Fibroblast of lung (primary cell): ENCODE measurements around the gene APBA2. TPM values are rescaled to one million over a fixed set of nuclear protein-coding genes. Genes with fewer than 3 reads are reported as not detected.

Experiments
- DNase-seq, 2 donors: peaks; one replicate each; pipeline versions ENCODE4 v3.0.0 to v3.0.0-alpha.2; 2010; ENCODE audit warnings: low read depth in 2 of 2
- H2AFZ ChIP-seq: 2 replicates; pipeline ENCODE4 v1.5.1; 2012; ENCODE audit warnings: low read length, control low read depth, inconsistent platforms
- H3K27ac ChIP-seq: 2 replicates; pipeline ENCODE4 v1.5.1; 2011; ENCODE audit warnings: low read length, control low read depth; ENCODE audit not compliant: insufficient read depth
- H3K27me3 ChIP-seq: 2 replicates; pipeline ENCODE4 v1.5.1; 2011; ENCODE audit warnings: mild to moderate bottlenecking, low read length; ENCODE audit not compliant: control insufficient read depth, insufficient read depth
- H3K36me3 ChIP-seq: 2 replicates; pipeline ENCODE4 v1.5.1; 2011; ENCODE audit warnings: low read length; ENCODE audit not compliant: control insufficient read depth, insufficient read depth
- H3K4me1 ChIP-seq: 2 replicates; pipeline ENCODE4 v1.5.1; 2011; ENCODE audit warnings: low read length; ENCODE audit not compliant: control insufficient read depth, insufficient read depth; ENCODE audit errors: extremely low read depth
- H3K4me2 ChIP-seq: 2 replicates; pipeline ENCODE4 v1.5.1; 2011; ENCODE audit warnings: low read length, control low read depth; ENCODE audit not compliant: insufficient read depth; ENCODE audit errors: extremely low read depth
- H3K4me3 ChIP-seq, 4 experiments: fragments of 200-600 bp in 1 of 4; sonication (generic) in 1 of 4; replicated peaks in 1 of 4; 2 replicates each; pipeline ENCODE4 v1.5.1; 2011 to 2016; ENCODE audit warnings: low read length in 4 of 4, low read depth in 3 of 4, mild to moderate bottlenecking in 3 of 4, control low read depth in 2 of 4, inconsistent platforms in 1 of 4, mixed read lengths in 1 of 4; ENCODE audit not compliant: insufficient read depth in 1 of 4; ENCODE audit errors: control extremely low read depth in 1 of 4
- H3K79me2 ChIP-seq: 2 replicates; pipeline ENCODE4 v1.5.1; 2012; ENCODE audit warnings: mild to moderate bottlenecking, low read length, inconsistent platforms; ENCODE audit not compliant: control insufficient read depth, insufficient read depth
- H3K9ac ChIP-seq: 2 replicates; pipeline ENCODE4 v1.5.1; 2011; ENCODE audit warnings: mild to moderate bottlenecking, low read length, control low read depth; ENCODE audit not compliant: insufficient read depth
- H3K9me3 ChIP-seq: 2 replicates; pipeline ENCODE4 v1.5.1; 2012; ENCODE audit warnings: low read depth, low read length; ENCODE audit not compliant: control insufficient read depth, insufficient read depth
- H4K20me1 ChIP-seq: 2 replicates; pipeline ENCODE4 v1.5.1; 2011; ENCODE audit warnings: low read length; ENCODE audit not compliant: control insufficient read depth, insufficient read depth; ENCODE audit errors: extremely low read depth
- EZH2 ChIP-seq: IDR thresholded peaks from 2 replicates; pipeline ENCODE4 v1.5.1; 2012; ENCODE audit warnings: low read length, control low read depth, mild to moderate bottlenecking; ENCODE audit errors: missing control alignments
- polyA plus RNA-seq, 2 donors: library from polyadenylated mRNA; depleted of rRNA in 1 of 2; stranded (reverse) in 1 of 2; unstranded in 1 of 2; fragments of >200 nt; gene quantifications; 2 replicates each; pipeline ENCODE4 v1.2.1, GENCODE V29; 2011 to 2012; ENCODE audit warnings: missing spikeins in 1 of 2
- total RNA-seq: library from RNA; depleted of rRNA; stranded (reverse); fragments of >200 nt; gene quantifications from 2 replicates; pipeline ENCODE4 v1.2.1, GENCODE V29; 2014
- TF ChIP-seq, protein P1 (sequence below), 2 donors: IDR thresholded peaks in 1 of 2; conservative IDR thresholded peaks in 1 of 2; 1 replicate in 1 of 2; 2 replicates in 1 of 2; pipeline ENCODE4 v1.5.1; 2011 to 2012; ENCODE audit warnings: low read length in 2 of 2, control low read depth in 1 of 2, inconsistent platforms in 1 of 2, low read depth in 1 of 2, mild to moderate bottlenecking in 1 of 2

APBA2 gene
- total and polyA plus RNA-seq, 2 donors (not counting 1 experiment from before 2014, with no cell fraction given), result 9.5 to 20.3 TPM

DNA sequence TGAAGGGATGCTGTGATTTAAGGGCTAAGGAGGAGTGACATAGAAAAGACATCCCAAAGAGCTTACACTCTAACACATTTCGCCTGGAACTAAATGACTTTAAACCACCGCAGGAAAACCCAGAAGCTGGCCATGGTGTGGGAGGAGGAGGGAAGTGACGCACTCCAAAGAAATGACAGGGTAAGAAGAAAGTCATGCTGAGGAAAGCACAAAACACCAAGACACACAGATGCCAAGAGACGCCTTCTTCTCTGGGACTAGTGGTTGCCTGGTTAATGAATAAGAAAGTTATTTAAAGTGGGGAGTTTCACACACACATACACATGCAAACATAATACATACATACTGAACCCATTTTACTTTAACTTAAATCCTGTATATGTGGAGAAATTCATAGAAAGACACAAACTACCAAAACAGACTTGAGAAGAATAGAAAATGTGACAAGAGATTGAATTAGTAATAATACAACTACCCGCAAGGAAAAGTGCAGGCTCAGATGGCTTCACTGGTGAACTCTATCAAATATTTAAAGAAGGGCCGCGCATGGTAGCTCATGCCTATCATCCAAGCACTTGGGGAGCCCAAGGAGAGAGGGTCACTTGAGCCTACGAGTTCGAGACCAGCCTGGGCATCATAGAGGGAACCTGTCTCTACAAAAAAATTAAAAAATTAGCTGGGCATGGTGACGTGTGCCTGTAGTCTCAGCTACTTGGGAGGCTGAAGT, 258.3 kb downstream of the APBA2 start:
- H3K79me2 ChIP-seq, result no peaks in the 10 kb centered on the region
- no peak overlapping the region for H3K4me2 ChIP-seq
- H3K9ac ChIP-seq, result no peak overlapping the region
- TF ChIP-seq, protein P1, sequence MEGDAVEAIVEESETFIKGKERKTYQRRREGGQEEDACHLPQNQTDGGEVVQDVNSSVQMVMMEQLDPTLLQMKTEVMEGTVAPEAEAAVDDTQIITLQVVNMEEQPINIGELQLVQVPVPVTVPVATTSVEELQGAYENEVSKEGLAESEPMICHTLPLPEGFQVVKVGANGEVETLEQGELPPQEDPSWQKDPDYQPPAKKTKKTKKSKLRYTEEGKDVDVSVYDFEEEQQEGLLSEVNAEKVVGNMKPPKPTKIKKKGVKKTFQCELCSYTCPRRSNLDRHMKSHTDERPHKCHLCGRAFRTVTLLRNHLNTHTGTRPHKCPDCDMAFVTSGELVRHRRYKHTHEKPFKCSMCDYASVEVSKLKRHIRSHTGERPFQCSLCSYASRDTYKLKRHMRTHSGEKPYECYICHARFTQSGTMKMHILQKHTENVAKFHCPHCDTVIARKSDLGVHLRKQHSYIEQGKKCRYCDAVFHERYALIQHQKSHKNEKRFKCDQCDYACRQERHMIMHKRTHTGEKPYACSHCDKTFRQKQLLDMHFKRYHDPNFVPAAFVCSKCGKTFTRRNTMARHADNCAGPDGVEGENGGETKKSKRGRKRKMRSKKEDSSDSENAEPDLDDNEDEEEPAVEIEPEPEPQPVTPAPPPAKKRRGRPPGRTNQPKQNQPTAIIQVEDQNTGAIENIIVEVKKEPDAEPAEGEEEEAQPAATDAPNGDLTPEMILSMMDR (conservative IDR thresholded peaks at IDR 0.05 in 1 of 2, IDR thresholded peaks at IDR 0.05 in 1 of 2; ENCODE audit: low read depth in 1 of 2, low read length in 2 of 2), result no peak
- no peak for TF ChIP-seq EZH2
- H2AFZ ChIP-seq, result no peak overlapping the region
- peak; percentile 35 to 92 for DNase-seq
- no peaks in the 10 kb centered on the region for H3K4me1 ChIP-seq
- H3K4me3 ChIP-seq, result no peak overlapping the region
- no peaks in the 10 kb centered on the region for H3K36me3 ChIP-seq
- H3K27ac ChIP-seq, result no peak overlapping the region
- no peaks in the 10 kb centered on the region for H4K20me1 ChIP-seq
- no peaks in the 10 kb centered on the region for H3K27me3 ChIP-seq
- no peaks in the 10 kb centered on the region for H3K9me3 ChIP-seq

DNA sequence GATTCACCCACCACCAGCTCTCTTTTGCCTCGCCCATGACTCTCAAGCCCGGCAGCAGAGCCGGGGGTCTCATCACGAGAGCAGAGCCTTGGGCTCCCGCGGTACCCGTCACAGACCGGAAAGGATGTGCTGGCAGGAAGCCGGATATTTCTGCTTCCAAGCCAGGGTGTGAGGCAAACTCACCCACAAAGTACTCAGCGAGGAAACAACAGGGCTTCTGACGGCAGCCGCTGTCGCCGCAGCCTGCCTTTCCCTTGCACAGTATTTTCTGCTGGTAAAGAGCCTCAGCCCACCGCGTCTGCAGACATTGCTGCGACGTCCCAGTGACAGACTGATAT, 263.9 kb downstream of the APBA2 start:
- no peaks in the 10 kb centered on the region for H3K9me3 ChIP-seq
- no peaks in the 10 kb centered on the region for H3K4me1 ChIP-seq
- H3K36me3 ChIP-seq, result no peaks in the 10 kb centered on the region
- no peak for DNase-seq
- no peak overlapping the region for H2AFZ ChIP-seq
- H3K9ac ChIP-seq, result no peak overlapping the region
- no peak overlapping the region for H3K4me3 ChIP-seq
- H3K27ac ChIP-seq, result no peak overlapping the region
- H3K79me2 ChIP-seq, result no peaks in the 10 kb centered on the region
- no peak overlapping the region for H3K4me2 ChIP-seq
- no peaks in the 10 kb centered on the region for H4K20me1 ChIP-seq
- TF ChIP-seq, protein P1 (conservative IDR thresholded peaks at IDR 0.05 in 1 of 2, IDR thresholded peaks at IDR 0.05 in 1 of 2; ENCODE audit: low read depth in 1 of 2, low read length in 2 of 2), result no peak
- TF ChIP-seq EZH2, result no peak
- H3K27me3 ChIP-seq, result no peaks in the 10 kb centered on the region

DNA sequence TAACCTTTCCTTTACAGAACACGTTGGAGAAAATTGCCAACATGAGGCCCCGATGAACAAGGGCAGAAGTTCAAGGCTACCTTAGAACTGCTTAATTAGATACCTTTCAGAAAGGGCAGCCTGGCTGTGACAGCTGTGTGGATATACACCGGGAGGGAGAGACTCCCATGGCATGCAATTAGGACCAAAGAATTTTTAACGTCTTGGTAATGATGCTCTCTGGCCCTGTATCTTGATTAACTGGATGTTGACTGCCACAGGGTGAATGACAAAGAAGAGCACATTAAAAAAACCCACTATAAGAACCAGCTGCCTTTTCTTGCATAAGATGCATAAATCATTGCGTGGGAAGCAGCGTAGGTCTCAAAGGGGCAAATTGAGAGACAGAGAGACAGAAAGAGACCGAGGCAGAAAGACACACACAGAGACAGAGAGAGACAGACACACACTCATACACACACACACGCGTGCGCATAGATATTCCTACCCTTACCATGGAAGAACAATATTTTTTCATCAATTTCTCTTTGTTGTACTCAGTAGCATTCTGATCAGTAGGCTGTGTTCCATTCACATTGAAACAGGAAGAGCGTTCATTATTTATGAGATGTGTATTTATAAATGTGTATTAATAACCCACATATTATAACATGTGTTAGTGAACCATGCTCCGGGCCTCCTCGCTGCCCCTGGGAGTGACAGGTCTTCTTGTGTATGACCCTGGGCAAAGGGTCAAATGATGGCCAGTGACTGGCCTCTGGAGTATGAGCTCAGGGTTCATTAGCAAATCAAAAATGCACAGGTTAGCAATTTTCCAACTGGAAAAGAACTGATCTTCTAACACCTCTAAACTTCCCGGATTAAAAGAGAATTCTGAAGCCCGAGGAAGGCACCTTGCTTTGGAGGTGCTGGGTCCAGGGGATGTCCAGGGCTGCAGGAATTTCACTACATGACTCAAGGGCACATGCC, 265.0 kb downstream of the APBA2 start:
- Histone ChIP-seq H3K4me1 (no peaks in the 10 kb centered on the region), H4K20me1 (no peaks in the 10 kb centered on the region), H3K79me2 (no peaks in the 10 kb centered on the region), H3K4me3 (no peak overlapping the region), H3K36me3 (no peaks in the 10 kb centered on the region), H2AFZ (no peak overlapping the region), H3K9ac (no peak overlapping the region), H3K4me2 (no peak overlapping the region), H3K27me3 (no peaks in the 10 kb centered on the region), H3K9me3 (no peaks in the 10 kb centered on the region), H3K27ac (no peak overlapping the region)
- no peak for DNase-seq
- TF ChIP-seq, protein P1 (conservative IDR thresholded peaks at IDR 0.05 in 1 of 2, IDR thresholded peaks at IDR 0.05 in 1 of 2; ENCODE audit: low read depth in 1 of 2, low read length in 2 of 2), result no peak
- no peak for TF ChIP-seq EZH2
